ENCODE measurements around the gene TIMELESS. TPM values are rescaled to one million over a fixed set of nuclear protein-coding genes. Genes with fewer than 3 reads are reported as not detected.
"Not testable (repeated sequence)": the region's sequence is repeated elsewhere in the genome, so short reads cannot be mapped to it uniquely, and the experiment has no call there.

The TIMELESS gene, protein sequence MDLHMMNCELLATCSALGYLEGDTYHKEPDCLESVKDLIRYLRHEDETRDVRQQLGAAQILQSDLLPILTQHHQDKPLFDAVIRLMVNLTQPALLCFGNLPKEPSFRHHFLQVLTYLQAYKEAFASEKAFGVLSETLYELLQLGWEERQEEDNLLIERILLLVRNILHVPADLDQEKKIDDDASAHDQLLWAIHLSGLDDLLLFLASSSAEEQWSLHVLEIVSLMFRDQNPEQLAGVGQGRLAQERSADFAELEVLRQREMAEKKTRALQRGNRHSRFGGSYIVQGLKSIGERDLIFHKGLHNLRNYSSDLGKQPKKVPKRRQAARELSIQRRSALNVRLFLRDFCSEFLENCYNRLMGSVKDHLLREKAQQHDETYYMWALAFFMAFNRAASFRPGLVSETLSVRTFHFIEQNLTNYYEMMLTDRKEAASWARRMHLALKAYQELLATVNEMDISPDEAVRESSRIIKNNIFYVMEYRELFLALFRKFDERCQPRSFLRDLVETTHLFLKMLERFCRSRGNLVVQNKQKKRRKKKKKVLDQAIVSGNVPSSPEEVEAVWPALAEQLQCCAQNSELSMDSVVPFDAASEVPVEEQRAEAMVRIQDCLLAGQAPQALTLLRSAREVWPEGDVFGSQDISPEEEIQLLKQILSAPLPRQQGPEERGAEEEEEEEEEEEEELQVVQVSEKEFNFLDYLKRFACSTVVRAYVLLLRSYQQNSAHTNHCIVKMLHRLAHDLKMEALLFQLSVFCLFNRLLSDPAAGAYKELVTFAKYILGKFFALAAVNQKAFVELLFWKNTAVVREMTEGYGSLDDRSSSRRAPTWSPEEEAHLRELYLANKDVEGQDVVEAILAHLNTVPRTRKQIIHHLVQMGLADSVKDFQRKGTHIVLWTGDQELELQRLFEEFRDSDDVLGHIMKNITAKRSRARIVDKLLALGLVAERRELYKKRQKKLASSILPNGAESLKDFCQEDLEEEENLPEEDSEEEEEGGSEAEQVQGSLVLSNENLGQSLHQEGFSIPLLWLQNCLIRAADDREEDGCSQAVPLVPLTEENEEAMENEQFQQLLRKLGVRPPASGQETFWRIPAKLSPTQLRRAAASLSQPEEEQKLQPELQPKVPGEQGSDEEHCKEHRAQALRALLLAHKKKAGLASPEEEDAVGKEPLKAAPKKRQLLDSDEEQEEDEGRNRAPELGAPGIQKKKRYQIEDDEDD
- total RNA-seq = 10 to 100 TPM in 1 of 3 donors, 1 to 10 TPM in 2; 7.7 to 14.3 (median 8.4) TPM
- long read RNA-seq, donor 1, full-length matches to known transcripts = 5 of 18 reads
- long read RNA-seq, donor 1, partial matches to known transcripts = 6 of 18 reads
- long read RNA-seq, donor 1, other reads (novel, unspliced or antisense) = 7 of 18 reads
- long read RNA-seq, donor 2, partial matches to known transcripts = 1 of 1 reads
- long read RNA-seq, donor 2, other reads (novel, unspliced or antisense) = 0 of 1 reads

- no peak for TF ChIP-seq CTCF (IDR thresholded peaks at IDR 0.05)
- no peaks in the 10 kb centered on the region for H3K9me3 ChIP-seq
- peak within 1 kb of the TSS; percentile 63 for H3K4me3 ChIP-seq
- peaks cover 5% of the 10 kb centered on the region for H3K4me1 ChIP-seq (ENCODE audit: low read depth)
- intact Hi-C loops (cut with DNase I, micrococcal nuclease) = no loop called here
- ATAC-seq (peak; percentile 99), DNase-seq (peak; percentile 89 to 93 (median 93))
- no peaks in the 10 kb centered on the region for H3K36me3 ChIP-seq (ENCODE audit: low read depth)
Observed at GRCh38 chr12:56448860-56449621, at the start of gene TIMELESS. Gene TIMELESS, minus strand, starts transcription at chr12:56449426. Its CDS starts 15,256 bp downstream, at chr12:56434170.

- ATAC-seq; intact Hi-C loops (cut with DNase I, micrococcal nuclease): not testable (repeated sequence)
Observed at GRCh38 chr12:56498126-56498902, 49.1 kb upstream of the TIMELESS start.

GRCh38 chr12:56496704-56497103 lies 47.5 kb upstream of the TIMELESS start:
- intact Hi-C loops (cut with DNase I, micrococcal nuclease); H3K9me3 ChIP-seq; ATAC-seq; H3K4me1 ChIP-seq (ENCODE audit: low read depth); H3K4me3 ChIP-seq; H3K36me3 ChIP-seq (ENCODE audit: low read depth): not testable (repeated sequence)
- peak in 2 of 3 donors; percentile 73 to 77 for DNase-seq
- TF ChIP-seq CTCF (IDR thresholded peaks at IDR 0.05) = peak; percentile 19

More at GRCh38 chr12:56498126-56498902, 49.1 kb upstream of the TIMELESS start:
- not testable (repeated sequence) for H3K36me3 ChIP-seq (ENCODE audit: low read depth); DNase-seq; H3K4me1 ChIP-seq (ENCODE audit: low read depth); H3K4me3 ChIP-seq; H3K9me3 ChIP-seq

GRCh38 chr12:56494481-56494880 lies 45.3 kb upstream of the TIMELESS start:
- intact Hi-C loops (cut with DNase I, micrococcal nuclease); ATAC-seq: not testable (repeated sequence)

DNA sequence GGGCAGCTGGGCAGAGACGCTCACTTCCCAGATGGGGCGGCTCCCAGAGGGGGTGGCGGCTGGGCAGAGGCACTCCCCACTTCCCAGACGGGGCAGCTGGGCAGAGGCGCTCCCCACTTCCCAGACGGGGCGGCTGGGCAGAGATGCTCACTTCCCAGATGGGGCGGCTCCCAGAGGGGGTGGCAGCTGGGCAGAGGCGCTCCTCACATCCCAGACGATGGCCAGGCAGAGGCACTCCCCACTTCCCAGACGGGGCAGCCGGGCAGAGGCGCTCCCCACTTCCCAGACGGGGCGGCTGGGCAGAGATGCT lies 44.8 kb upstream of the TIMELESS start:
- H3K4me1 ChIP-seq (ENCODE audit: low read depth); H3K36me3 ChIP-seq (ENCODE audit: low read depth); intact Hi-C loops (cut with DNase I, micrococcal nuclease); H3K4me3 ChIP-seq; DNase-seq; H3K9me3 ChIP-seq; ATAC-seq: not testable (repeated sequence)

More at GRCh38 chr12:56494481-56494880, 45.3 kb upstream of the TIMELESS start:
- DNase-seq; H3K36me3 ChIP-seq (ENCODE audit: low read depth); H3K4me1 ChIP-seq (ENCODE audit: low read depth); H3K9me3 ChIP-seq; H3K4me3 ChIP-seq: not testable (repeated sequence)

GRCh38 chr12:56493409-56494105 lies 44.3 kb upstream of the TIMELESS start:
- H3K4me3 ChIP-seq; H3K4me1 ChIP-seq (ENCODE audit: low read depth); DNase-seq; H3K36me3 ChIP-seq (ENCODE audit: low read depth); intact Hi-C loops (cut with DNase I, micrococcal nuclease); ATAC-seq; H3K9me3 ChIP-seq: not testable (repeated sequence)

All from mucosa of descending colon (tissue), 3 donors.